Measurements from ENCODE around the gene CPN2. TPM values are rescaled to one million over a fixed set of nuclear protein-coding genes. Genes with fewer than 3 reads are reported as not detected.

The CPN2 gene
- total and polyA plus RNA-seq, 2 donors (not counting 3 experiments of a cell fraction or from before 2014, with no cell fraction given): not detected

GRCh38 chr3:194348354-194348753 lies 2.8 kb downstream of the CPN2 start:
- intact Hi-C loops (cut with micrococcal nuclease) (no loop called here), dilution Hi-C loops (cut with MboI; ENCODE audit: extremely low pct_ligation_motif_present, low sequenced_read_pairs) (no loop called here)
- Histone ChIP-seq H3K4me1 (ENCODE audit: control insufficient read depth, extremely low read depth, insufficient read depth, low read length) (no peaks in the 10 kb centered on the region), H3K79me2 (ENCODE audit: control insufficient read depth, insufficient read depth, low read length) (no peaks in the 10 kb centered on the region), H3K4me2 (ENCODE audit: insufficient read depth, low read length) (no peak overlapping the region), H3K27me3 (ENCODE audit: control insufficient read depth in 2 of 2, insufficient read depth in 2 of 2, low read length in 2 of 2) (no peaks in the 10 kb centered on the region), H4K20me1 (replicated peaks; ENCODE audit: control insufficient read depth, extremely low read depth, insufficient read depth, low read length) (no peaks in the 10 kb centered on the region), H3K9me3 (replicated peaks; ENCODE audit: control insufficient read depth, insufficient read depth, low read length) (no peaks in the 10 kb centered on the region), H3K4me3 (replicated peaks in 1 of 3; ENCODE audit: insufficient read depth in 1 of 3, low read depth in 1 of 3, low read length in 3 of 3) (no peak overlapping the region), H2AFZ (ENCODE audit: low read depth, low read length) (no peak overlapping the region), H3K27ac (ENCODE audit: insufficient read depth, low read depth, low read length) (no peak overlapping the region), H3K9ac (replicated peaks; ENCODE audit: extremely low read depth, insufficient read depth, low read length) (no peak overlapping the region), H3K36me3 (ENCODE audit: control insufficient read depth in 2 of 2, extremely low read depth in 1 of 2, insufficient read depth in 2 of 2, low read length in 2 of 2) (no peaks in the 10 kb centered on the region), H3K9me1 (replicated peaks; ENCODE audit: control insufficient read depth, extremely low read depth, insufficient read depth, low read length) (no peaks in the 10 kb centered on the region)
- ChIA-PET POLR2A (no interaction called here), CTCF (no interaction called here)
- DNase-seq (ENCODE audit: low read depth, low spot score) (no peak), FAIRE-seq (no peak)
- TF ChIP-seq FOS (IDR thresholded peaks at IDR 0.05; ENCODE audit: borderline replicate concordance, insufficient read depth, low read length) (no peak), CTCF (IDR thresholded peaks at IDR 0.05; ENCODE audit: extremely low read depth in 1 of 2, insufficient read depth in 1 of 2, low read depth in 1 of 2, low read length in 2 of 2) (no peak), MAX (IDR thresholded peaks at IDR 0.05; ENCODE audit: insufficient read depth, insufficient read length) (no peak), MYC (IDR thresholded peaks at IDR 0.05; ENCODE audit: low read depth, low read length) (no peak), JUN (IDR thresholded peaks at IDR 0.05; ENCODE audit: borderline replicate concordance, insufficient read depth, insufficient read length, low read depth) (no peak), EZH2 (IDR thresholded peaks at IDR 0.05; ENCODE audit: borderline replicate concordance, low read depth, low read length, severe bottlenecking) (no peak), POLR2AphosphoS5 (IDR thresholded peaks at IDR 0.05; ENCODE audit: insufficient read depth, low read depth, low read length) (no peak), GATA2 (IDR thresholded peaks at IDR 0.05; ENCODE audit: insufficient read depth, insufficient read length, low read depth, low read length) (no peak), POLR2A (IDR thresholded peaks at IDR 0.05; ENCODE audit: low read depth, low read length) (no peak)
- BruUV-seq (replicated peaks): no TSS peak

Data from endothelial cell of umbilical vein (primary cell).